ENCODE measurements around the gene HLA-DQB2. TPM values are rescaled to one million over a fixed set of nuclear protein-coding genes. Genes with fewer than 3 reads are reported as not detected.

The HLA-DQB2 gene
- total and polyA plus RNA-seq, 10 of the 15 experiments (the other 5 are each of a cell fraction or from before 2014, with no cell fraction given) = 0.28 to 27.1 (median 8.0) TPM

DNA sequence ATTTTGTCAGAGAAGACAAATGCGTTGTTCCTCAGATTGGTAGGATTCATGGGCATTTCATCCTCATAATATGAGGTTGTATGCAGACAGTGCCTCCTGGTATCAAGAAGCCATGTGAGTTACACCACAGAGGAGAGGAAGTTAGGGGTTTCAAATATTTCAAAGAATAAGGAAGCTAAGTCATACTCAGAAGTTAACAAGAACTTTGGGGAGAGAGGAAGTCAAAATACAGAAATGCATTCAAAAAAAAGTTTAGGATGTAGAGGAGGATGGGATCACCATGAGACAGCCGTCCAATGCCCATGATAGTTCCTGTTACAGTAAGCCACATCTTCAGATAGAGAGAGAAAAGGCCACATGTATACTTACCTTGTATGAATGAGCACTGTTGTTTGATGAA, 31.2 kb upstream of the HLA-DQB2 start:
- ATAC-seq = no peak
- Histone ChIP-seq H3K27ac (ENCODE audit: control insufficient read depth, insufficient read depth) (no peak overlapping the region), H3K27me3 (replicated peaks in 1 of 2; ENCODE audit: control insufficient read depth in 2 of 2, insufficient read depth in 2 of 2, low read length in 1 of 2) (peaks cover 2 to 11% of the 10 kb centered on the region in 2 experiments), H3K4me3 (no peak overlapping the region), H4K20me1 (ENCODE audit: control insufficient read depth, insufficient read depth) (no peaks in the 10 kb centered on the region), H2AFZ (ENCODE audit: control insufficient read depth, low read depth, low read length) (no peak overlapping the region), H3K36me3 (ENCODE audit: control insufficient read depth in 2 of 2, insufficient read depth in 2 of 2, low read length in 1 of 2) (no peaks in the 10 kb centered on the region), H3K79me2 (ENCODE audit: control insufficient read depth, insufficient read depth, low read length) (no peaks in the 10 kb centered on the region), H3K9ac (ENCODE audit: control insufficient read depth, insufficient read depth, low read length) (no peak overlapping the region), H3K4me1 (ENCODE audit: control insufficient read depth, insufficient read depth, low read length) (peaks cover 16% of the 10 kb centered on the region), H3K9me3 (replicated peaks; ENCODE audit: control insufficient read depth, insufficient read depth, low read length) (no peaks in the 10 kb centered on the region), H3K4me2 (ENCODE audit: control insufficient read depth, insufficient read depth) (no peak overlapping the region)
- 2% methylated on average over 2 of the region's 2 CpGs for WGBS (ENCODE audit: insufficient coverage, insufficient replicate concordance, low lambda C conversion rate, missing lambda C conversion rate)
- no peak for DNase-seq (ENCODE audit: low read depth, low spot score)
- FAIRE-seq = no peak
- SMC1A ChIA-PET (ENCODE audit: uncharacterized antibody, unreplicated experiment) = interaction anchor here (0.7 to 7.4 kb wide), 10 partner anchors 9 to 548 kb away, joined by 3 to 51 read pairs (median 4); no protein-coding TSS in a partner anchor
- no TSS peak for BruUV-seq (replicated peaks)
- TF ChIP-seq POLR2AphosphoS2 (IDR thresholded peaks at IDR 0.05; ENCODE audit: low read depth, low read length) = no peak
- no peak for TF ChIP-seq KDM1A (IDR thresholded peaks at IDR 0.05; ENCODE audit: borderline replicate concordance)
- no peak for TF ChIP-seq STAT1 (conservative IDR thresholded peaks at IDR 0.05)
- TF ChIP-seq, protein P1, sequence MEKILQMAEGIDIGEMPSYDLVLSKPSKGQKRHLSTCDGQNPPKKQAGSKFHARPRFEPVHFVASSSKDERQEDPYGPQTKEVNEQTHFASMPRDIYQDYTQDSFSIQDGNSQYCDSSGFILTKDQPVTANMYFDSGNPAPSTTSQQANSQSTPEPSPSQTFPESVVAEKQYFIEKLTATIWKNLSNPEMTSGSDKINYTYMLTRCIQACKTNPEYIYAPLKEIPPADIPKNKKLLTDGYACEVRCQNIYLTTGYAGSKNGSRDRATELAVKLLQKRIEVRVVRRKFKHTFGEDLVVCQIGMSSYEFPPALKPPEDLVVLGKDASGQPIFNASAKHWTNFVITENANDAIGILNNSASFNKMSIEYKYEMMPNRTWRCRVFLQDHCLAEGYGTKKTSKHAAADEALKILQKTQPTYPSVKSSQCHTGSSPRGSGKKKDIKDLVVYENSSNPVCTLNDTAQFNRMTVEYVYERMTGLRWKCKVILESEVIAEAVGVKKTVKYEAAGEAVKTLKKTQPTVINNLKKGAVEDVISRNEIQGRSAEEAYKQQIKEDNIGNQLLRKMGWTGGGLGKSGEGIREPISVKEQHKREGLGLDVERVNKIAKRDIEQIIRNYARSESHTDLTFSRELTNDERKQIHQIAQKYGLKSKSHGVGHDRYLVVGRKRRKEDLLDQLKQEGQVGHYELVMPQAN (conservative IDR thresholded peaks at IDR 0.05) = no peak
- no peak for TF ChIP-seq ZNF24 (IDR thresholded peaks at IDR 0.05)
- no peak for TF ChIP-seq KLF5 (IDR thresholded peaks at IDR 0.05; ENCODE audit: partially characterized antibody)
- TF ChIP-seq ZNF207 (IDR thresholded peaks at IDR 0.05; ENCODE audit: borderline replicate concordance) = no peak
- no peak for TF ChIP-seq IRF4 (IDR thresholded peaks at IDR 0.05; ENCODE audit: low read depth, low read length)
- TF ChIP-seq NFYB (IDR thresholded peaks at IDR 0.05; ENCODE audit: insufficient read depth, low read depth, low read length) = no peak
- TF ChIP-seq SIN3A (IDR thresholded peaks at IDR 0.05; ENCODE audit: low read depth, low read length) = no peak
- TF ChIP-seq GATAD2B (conservative IDR thresholded peaks at IDR 0.05; ENCODE audit: low read depth) = no peak
- TF ChIP-seq MXI1 (IDR thresholded peaks at IDR 0.05; ENCODE audit: low read depth, low read length) = no peak
- no peak for TF ChIP-seq IKZF2 (IDR thresholded peaks at IDR 0.05)
- no peak for TF ChIP-seq SRF (IDR thresholded peaks at IDR 0.05; ENCODE audit: low read depth in 2 of 2, low read length in 2 of 2)
- TF ChIP-seq PAX5 (IDR thresholded peaks at IDR 0.05; ENCODE audit: borderline replicate concordance, low read depth, low read length) = no peak
- TF ChIP-seq RAD51 (IDR thresholded peaks at IDR 0.05) = no peak
- TF ChIP-seq NFIC (IDR thresholded peaks at IDR 0.05; ENCODE audit: low read depth, low read length) = no peak
- in situ Hi-C loops (cut with MboI) = loop anchor here (5.0 kb wide), 1 partner anchor 382 kb away; no protein-coding TSS in a partner anchor
- POLR2A ChIA-PET = interaction anchor here (0.6 to 1.1 kb wide), 3 partner anchors 9 to 348 kb away, joined by 3 to 4 read pairs (median 3); no protein-coding TSS in a partner anchor
- CTCF ChIA-PET = interaction anchor here (1.0 to 3.3 kb wide), 14 partner anchors 9 to 379 kb away, joined by 3 to 36 read pairs (median 6); partner anchors contain the start of genes PSMB9 and TAP2
- RAD21 ChIA-PET (ENCODE audit: unreplicated experiment) = interaction anchor here (1.5 to 3.3 kb wide), 6 partner anchors 9 to 380 kb away, joined by 5 to 13 read pairs (median 9); partner anchors contain the start of gene TAP2
- intact Hi-C loops (cut with micrococcal nuclease; ENCODE audit: unreplicated experiment) = no loop called here

Data from GM12878 (cell line).